HG02610 (cell line): ENCODE measurements around the gene RAB37.
A peak's percentile ranks its signal among the peaks of the same experiment; 100 is the strongest.

Experiments
- ATAC-seq: cut with Tn5 transposase; IDR thresholded peaks from one replicate; pipeline ENCODE4 v1.9.1; 2021; ENCODE audit warnings: mild to moderate bottlenecking, moderate library complexity; ENCODE audit not compliant: unreplicated experiment

The RAB37 gene

DNA sequence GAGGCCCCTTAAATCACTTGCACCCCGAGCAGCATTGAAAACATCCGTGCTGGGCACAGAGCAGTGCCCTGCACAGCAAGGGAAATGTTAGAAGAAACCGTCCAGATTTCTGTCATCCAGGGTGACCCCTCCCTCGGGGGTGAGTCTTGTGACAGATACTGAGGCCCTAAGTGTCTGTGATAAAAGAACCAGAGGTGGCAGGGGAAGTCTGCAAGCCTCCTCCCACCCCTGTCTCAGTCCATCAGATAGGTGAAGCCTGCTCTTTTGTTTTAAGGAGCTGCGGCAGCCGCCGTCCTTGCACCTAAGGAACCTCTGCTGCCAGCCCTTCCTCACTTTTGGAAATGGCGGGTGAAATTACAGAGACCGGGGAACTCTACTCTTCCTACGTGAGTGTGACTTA, 39.9 kb downstream of the RAB37 start:
- ATAC-seq = no peak

GRCh38 chr17:74777901-74778515, 41.0 kb downstream of the RAB37 start:
- ATAC-seq = no peak

DNA sequence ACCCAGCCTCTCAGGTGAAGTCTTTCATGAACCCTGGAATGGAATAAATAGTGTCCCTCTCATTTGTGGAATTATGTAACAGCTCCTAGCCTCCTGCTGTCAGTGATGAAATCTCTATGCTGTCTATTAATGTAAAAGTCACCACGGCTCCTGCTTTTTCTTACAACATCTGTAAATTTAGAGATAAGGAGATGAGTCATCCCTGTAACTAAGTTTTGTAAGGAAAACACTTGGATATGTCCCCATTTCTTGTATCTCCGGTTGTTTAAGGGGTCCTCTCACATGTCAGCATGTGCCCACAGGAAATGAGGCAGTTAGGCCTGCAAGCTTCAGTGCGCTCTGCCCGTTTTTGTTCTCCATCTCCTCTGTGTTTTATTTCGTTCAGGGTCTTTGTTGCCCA, 41.9 kb downstream of the RAB37 start:
- no peak for ATAC-seq

DNA sequence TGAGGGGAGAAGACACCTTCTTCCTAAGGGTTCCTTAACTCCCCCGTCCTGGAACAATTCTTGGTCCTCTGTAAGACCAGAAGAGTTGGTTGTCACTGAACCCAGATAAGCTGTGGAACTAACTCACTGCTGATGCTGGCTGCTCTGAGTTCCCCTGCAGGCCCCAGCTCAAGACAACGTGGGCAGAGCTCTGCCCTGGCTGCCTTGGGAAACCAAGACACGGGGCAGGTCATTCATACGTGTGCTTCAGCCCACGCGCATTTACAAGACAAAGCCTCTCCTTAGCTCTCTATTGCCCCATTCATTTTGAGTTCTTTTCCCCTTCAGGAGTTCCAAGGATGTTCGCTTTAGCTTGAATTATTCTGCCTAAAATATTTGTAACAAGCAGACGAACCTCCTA, 42.4 kb downstream of the RAB37 start:
- ATAC-seq = no peak

- peak; percentile 44 for ATAC-seq
These were observed 42.9 kb downstream of the RAB37 start for GRCh38 chr17:74779948-74780400.

DNA sequence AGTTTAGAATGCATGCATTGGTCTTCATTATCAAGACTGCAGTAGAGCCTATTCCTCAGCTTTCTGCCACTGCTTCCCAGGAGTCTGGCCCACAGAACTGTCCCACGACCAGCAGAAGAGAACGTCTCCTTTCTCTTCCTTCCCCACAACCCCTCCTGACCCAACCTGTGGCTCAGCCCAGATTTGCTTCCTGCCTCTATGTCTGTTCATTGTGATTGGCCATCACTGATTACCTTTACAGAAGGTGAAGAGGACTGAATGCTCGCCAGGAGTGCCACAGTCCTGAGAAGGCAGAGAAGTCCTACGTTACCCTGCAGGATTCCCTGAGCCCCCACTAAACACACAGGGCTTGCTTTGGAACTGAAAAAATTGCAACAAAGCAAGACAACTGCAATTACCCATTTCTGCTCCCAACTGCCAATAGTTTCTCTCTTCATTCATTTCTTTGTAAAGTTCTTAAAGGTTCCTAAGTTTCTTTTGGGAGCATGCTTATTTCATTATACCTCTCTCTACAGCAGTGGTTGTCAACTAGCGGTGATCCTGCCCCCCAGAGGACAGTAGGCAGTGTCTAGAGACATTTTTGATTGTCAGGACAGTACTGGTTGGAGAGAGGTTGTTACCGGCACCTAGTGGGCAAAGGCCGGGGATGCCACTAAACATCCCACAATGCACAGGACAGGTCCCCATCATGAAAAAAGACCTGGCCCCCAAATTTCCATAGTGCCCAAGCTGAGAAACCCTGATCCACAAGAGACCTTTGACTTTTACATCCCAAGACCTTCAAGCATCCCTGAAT, 43.6 kb downstream of the RAB37 start:
- no peak for ATAC-seq

- ATAC-seq = no peak
These were observed 45.5 kb downstream of the RAB37 start for GRCh38 chr17:74782571-74782970.

DNA sequence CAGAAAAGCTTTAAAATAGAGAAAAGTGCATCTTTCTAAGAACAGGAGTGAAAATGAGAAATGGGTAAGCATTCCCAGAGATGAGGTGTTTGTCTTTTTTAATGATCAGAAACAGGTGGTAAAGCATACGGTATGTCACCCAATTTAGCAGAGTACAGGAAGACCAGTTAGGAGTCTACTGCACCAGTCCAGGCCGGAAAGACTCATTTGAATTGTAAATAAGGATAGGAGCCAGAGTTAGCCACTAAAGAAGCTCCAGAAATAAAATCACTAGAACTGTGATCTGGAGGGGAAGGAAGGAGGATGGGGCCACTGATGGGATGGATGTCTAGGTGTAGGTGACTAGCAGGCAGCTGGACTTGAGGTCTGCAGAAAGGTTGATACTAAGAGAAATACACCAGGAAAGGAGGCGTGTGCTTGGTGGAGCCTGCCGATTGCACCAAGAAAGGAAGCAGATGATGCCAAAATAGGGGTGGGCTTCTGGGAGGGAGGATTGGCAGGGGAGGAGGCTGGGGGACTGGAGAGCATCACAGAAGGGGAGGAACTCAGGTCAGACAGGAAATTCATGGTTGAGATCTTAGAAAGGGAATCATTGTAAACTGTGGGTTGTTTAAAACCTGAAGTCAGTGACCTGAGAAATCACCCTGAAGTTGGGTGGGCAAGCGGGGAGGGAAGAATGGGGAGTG, 47.2 kb downstream of the RAB37 start:
- ATAC-seq = no peak

- ATAC-seq = no peak
These were observed 48.3 kb downstream of the RAB37 start for GRCh38 chr17:74785096-74785980.

GRCh38 chr17:74785981-74786360, 48.9 kb downstream of the RAB37 start:
- no peak for ATAC-seq

- ATAC-seq = no peak
These were observed 49.5 kb downstream of the RAB37 start for GRCh38 chr17:74786431-74787055.

DNA sequence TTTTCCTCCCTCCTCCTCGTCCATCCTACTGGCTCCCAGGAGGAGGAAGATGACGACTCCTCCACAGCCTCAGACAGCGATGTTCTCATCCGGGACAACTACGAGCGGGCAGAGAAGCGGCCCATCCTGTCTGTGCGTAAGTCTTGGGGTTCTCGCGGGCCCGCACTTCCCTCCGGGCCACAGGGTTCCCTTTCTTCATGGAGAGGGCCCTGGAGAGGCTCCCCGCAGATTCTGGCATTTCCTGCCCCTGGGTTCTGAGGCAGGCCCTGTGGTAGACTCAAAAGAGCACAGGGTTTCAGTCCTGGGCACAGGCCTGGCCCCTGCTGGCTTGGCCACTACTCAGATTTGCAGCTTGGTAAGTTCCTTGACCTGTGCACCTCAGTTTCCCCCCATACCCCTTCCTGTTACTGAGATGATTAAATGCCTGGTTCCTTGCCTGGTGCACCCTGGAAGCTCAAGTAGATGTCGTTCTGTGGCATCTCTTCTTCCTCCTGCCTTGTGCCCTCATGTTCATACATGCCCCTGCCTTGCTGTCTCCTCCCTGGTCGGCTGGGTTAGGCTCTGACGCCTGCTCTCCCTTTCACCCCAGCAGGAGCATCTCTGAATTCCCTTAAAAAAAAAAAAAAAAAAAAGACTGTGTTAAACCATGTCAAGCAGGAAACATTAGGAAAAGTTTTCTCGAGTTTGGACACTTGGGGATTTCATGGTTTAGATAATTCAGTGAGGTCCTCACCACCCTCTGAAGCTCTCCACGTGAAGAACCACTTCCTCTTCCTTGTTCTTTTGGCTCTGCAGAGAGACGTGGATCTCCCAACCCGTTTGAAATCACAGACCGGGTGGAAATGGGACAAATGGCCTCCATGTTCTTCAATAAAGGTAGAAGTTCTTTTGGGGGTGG, 53.4 kb downstream of the RAB37 start:
- no peak for ATAC-seq

- ATAC-seq = no peak
These were observed 55.6 kb downstream of the RAB37 start for GRCh38 chr17:74792586-74793105.

- ATAC-seq = no peak
These were observed 58.4 kb downstream of the RAB37 start for GRCh38 chr17:74795327-74796020.

DNA sequence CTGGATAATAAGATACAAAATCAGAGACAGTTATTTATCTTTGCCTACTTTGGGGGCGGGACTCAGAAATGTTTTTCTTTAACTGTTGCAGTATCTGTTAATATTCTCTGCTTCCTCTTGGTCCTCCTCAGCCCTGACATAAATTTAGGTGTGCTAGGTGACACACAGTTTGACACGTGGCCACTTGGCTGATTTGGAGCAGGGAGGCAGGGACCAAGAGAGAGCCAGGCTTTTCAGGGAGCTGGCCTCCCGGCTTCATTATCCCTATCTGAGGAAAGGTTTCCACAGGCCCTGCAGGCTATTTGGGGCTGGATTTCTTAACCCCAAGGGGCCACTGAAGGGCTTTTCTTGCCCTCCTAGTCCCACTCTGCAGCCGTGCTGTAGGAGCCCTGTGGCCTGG, 59.2 kb downstream of the RAB37 start:
- no peak for ATAC-seq

DNA sequence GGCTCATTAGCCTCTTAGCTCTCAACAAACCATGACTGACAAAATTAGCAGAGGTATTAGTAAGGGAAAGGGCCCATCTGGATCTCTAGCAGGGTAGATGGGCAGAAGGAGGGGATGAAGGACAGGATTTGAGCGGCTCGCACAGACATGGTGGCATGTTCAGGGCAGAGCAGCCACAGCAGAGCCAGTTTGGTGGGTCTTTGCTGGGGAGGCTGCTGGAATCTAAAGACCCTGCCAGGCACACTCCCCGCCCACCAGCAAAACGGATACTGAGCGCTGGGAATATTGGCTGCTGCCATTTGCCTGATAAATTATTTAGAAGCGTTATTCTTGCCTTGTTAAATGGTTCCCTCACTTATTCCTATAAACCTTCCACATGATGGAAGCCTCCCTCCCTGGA, 59.8 kb downstream of the RAB37 start:
- ATAC-seq = no peak
